HG03039 (cell line): ENCODE measurements around the gene RGS16.
"Not testable (repeated sequence)": the region's sequence is repeated elsewhere in the genome, so short reads cannot be mapped to it uniquely, and the experiment has no call there.

Source experiments
- ATAC-seq: cut with Tn5 transposase; IDR thresholded peaks from one replicate; pipeline ENCODE4 v1.9.1; 2021; ENCODE audit warnings: mild to moderate bottlenecking, moderate library complexity; ENCODE audit not compliant: unreplicated experiment

The RGS16 gene, protein sequence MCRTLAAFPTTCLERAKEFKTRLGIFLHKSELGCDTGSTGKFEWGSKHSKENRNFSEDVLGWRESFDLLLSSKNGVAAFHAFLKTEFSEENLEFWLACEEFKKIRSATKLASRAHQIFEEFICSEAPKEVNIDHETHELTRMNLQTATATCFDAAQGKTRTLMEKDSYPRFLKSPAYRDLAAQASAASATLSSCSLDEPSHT

GRCh38 chr1:182604175-182605164 is at the start of gene RGS16:
Gene RGS16, minus strand, starts transcription at chr1:182604389. Its CDS starts 130 bp downstream, at chr1:182604259.
- peak; percentile 87 for ATAC-seq

- ATAC-seq: no peak
Measured at GRCh38 chr1:182653986-182654385, 49.8 kb upstream of the RGS16 start.

DNA sequence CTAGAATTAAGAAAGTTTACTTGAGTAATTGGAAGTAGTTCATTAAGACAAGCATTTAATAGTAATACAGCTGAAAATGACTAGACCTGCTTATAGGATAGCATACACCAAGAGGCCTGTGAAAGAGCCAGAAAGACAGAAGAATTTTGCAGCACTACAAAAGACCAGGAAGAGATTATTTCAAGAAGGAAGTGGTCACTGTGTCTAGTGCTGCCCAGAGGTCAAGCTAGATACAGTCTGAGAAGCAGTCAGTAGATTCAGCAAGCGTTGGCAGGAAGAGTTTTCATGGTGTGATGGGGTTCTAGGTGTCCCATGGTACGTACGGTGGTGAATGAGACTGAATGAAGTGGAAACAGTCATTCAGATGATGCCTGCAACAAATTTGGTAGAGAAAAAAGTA is 48.7 kb upstream of the RGS16 start:
- ATAC-seq: no peak

GRCh38 chr1:182651339-182651724 is 47.1 kb upstream of the RGS16 start:
- ATAC-seq: no peak

- no peak for ATAC-seq
Measured at GRCh38 chr1:182650678-182651338, 46.6 kb upstream of the RGS16 start.

- ATAC-seq: no peak
Measured at GRCh38 chr1:182649041-182649440, 44.9 kb upstream of the RGS16 start.

DNA sequence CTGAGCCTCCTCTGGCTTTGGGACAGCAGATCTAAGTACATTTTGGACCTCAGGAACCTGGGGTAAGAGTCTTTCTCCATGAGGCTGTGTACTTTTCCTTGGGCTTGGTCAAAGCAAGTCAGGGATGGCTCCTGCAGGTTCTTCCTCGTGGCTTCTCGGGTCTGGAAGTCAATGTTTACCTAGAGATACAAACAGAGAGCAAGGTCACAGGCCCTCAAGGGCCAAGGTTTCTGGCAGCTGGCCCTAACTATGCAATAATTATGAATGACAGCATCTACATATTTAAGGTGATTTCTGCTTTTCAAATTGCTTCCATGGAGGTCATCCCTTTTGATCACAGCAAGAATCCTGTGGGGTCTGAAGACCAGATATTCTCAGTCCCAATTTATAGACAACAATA is 42.5 kb upstream of the RGS16 start:
- ATAC-seq: no peak

DNA sequence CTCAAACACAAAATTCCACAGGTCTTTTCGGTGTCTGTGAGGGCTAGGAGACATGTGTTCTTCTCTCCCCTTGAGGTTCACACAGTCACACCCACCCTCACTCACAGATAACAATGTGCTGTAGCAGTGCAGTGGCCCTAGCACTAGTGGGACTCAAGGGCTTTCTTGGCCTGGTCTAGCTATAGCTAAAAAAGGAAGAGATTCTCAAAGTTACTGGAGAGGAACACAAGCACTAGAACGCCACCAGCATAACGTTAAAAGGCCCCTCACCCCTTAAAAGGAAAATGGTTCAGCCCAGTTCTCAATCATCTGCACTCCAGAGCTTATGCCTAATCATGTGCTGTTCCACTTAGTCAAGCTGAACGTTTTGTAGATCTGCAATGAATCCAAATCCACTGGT is 40.7 kb upstream of the RGS16 start:
- ATAC-seq: no peak

- ATAC-seq: no peak
Measured at GRCh38 chr1:182643699-182644098, 39.5 kb upstream of the RGS16 start.

DNA sequence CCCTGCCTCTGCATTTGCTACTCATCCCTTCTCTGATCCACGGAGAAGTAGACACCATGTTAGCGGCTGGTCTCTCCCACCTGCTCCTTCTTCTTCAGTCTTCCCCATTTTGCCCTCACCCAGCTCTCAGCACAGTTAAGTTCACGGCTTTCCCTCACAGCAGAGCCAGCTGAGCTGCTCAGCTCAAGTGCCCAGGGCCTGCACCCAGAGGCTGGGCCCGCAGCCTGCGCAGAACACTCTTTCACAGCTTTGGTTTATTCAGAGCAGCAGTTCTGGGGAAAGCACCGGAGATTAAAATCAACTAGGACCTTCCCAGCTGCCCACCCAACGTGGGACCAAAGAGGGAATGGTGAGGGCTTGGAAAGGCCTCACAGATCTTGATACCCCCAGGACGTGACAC is 38.3 kb upstream of the RGS16 start:
- ATAC-seq: no peak

- no peak for ATAC-seq
Measured at GRCh38 chr1:182641561-182641960, 37.4 kb upstream of the RGS16 start.

DNA sequence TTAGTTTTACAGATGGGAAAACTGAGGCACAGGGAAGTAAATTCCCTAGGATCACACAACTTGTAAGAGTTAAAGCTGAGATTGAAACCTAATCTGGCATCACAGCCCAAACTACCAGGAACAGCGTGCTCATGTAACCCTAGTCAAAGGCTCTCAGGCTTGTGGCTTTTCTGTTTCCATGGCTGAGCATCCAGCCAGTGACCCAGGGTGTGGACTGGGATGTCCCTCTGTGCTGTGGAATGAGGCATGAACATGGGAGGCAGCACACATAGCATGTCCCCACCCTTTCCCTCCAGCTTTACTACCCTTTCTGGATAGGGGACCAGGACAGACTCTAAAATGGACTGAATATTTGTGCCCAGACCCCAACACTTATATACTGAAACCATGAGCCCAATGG is 35.1 kb upstream of the RGS16 start:
- no peak for ATAC-seq

DNA sequence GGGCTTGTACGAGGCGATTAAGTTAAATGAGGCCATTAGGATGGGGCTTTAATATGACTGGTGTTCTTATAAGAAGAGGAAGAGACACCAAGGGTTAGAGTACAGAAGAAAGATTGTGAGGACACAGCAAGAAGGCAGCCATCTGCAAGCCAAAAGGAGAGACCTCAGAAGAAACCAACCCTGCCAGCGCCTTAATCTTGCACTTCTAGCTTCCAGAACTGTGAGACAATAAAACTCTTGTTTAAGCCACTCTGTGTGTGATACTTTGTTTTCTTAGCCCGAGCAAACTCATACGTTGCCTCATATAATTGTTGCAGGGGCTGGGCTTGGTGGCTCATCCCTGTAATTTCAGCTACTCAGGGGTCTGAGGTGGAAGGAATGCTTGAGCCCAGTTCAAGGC is 33.6 kb upstream of the RGS16 start:
- ATAC-seq: no peak

DNA sequence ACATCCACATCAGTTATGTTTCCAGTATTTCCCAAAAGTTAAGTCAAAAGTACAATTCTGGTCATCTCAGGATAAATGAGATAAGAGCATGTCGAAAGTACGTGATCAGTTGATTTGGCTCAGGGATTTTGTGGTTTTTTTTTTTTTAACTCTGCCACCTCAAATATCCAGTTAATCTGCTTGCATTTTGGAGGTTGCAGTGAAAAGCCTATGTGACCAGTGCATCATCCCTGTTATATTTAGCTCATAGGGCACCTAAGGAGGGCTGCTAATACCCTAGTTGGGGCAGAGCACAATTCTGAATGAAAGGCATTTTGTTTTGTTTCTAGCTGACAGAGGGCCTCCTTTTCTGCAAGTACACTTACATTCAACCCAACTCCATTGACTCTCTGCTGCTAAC is 31.7 kb upstream of the RGS16 start:
- ATAC-seq: no peak

- ATAC-seq: no peak
Measured at GRCh38 chr1:182634306-182635072, 30.3 kb upstream of the RGS16 start.

GRCh38 chr1:182633657-182634281 is 29.6 kb upstream of the RGS16 start:
- no peak for ATAC-seq

DNA sequence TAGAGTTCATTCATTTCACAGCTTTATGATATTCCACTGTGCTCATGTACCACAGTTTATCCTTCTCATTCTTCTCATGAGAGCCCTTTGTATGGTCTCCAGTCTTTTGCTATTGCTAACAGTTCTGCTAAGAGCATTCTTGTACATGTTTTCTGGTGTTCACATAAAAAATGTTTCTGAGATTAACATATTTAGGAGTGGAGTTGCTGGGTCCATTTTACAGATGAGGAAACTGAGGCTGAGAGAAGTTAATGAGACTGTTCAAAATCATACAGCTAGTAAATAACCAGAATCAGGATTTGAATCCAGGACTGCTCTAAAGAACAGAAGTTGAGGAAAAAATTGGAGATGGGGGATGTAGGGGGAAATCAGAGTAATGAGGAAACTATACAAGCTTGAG is 28.8 kb upstream of the RGS16 start:
- ATAC-seq: no peak

DNA sequence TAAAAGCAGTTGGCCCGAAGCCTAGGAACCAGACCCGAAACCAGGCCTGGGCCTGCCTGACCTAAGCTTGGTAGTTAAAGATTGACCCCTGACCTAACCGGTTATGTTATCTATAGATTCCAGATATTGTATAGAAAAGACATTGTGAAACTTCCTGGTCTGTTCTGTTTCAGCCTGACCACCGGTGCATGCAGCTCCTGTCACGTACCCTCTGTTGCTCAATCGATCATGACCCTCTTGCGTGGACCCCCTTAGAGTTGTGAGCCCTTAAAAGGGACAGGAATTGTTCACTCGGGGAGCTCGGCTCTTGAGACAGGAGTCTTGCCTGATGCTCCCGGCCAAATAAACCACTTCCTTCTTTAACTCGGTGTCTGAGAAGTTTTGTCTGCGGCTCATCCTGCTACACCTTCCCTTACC is 28.3 kb upstream of the RGS16 start:
- ATAC-seq: not testable (repeated sequence)

DNA sequence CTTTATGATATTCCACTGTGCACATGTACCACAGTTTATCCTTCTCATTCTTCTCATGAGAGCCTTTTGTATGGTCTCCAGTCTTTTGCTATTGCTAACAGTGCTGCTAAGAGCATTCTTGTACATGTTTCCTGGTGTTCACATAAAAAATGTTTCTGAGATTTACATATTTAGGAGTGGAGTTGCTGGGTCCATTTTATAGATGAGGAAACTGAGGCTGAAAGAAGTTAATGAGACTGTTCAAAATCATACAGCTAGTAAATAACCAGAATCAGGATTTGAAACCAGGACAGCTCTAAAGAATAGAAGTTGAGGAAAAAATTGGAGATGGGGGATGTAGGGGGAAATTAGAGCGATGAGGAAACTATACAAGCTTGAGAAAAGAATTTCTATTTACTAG is 27.8 kb upstream of the RGS16 start:
- no peak for ATAC-seq

DNA sequence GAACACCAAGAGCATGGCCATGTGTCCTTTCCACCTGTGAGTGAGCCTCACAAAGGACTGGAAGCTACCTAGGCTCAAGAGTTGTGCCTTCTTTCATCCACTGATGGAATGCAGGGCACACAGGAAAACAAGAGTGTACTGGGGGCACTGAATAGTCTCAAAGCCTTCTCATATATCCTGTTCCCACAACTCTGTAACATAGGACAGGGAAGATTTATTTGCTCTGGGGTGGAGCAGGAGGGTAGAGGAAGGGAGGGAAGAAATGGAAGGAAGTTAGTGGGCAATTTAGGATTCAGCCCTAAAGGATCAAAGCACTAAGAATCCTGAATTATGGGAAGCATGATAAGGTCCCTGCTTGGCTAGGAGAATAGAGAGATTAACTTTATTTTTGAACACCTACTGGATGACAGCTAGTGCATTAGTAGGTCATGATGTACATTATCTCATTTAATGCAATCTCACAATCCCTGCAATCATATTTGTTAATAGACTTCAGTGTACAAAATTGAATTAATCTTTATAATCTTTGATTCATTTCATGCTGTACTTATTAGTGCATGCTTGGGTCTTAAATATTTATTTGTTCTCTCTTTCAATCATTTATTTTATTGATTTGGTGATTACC is 27.0 kb upstream of the RGS16 start:
- no peak for ATAC-seq
